NT2/D1 (cell line): ENCODE measurements around the gene FAF2.

Experiments used
- YY1 ChIP-seq: IDR thresholded peaks from 2 replicates; pipeline ENCODE4 v1.6.1; 2011; ENCODE audit not compliant: insufficient read length, insufficient read depth
- ZNF274 ChIP-seq: IDR thresholded peaks from 2 replicates; pipeline ENCODE4 v1.6.1; 2011; ENCODE audit warnings: mild to moderate bottlenecking, low read depth, low read length

- no peak for TF ChIP-seq YY1
- TF ChIP-seq ZNF274, result no peak
Observed at GRCh38 chr5:176541338-176542134, 93.4 kb downstream of the FAF2 start.
